ENCODE results near the gene ABCA7. TPM values are rescaled to one million over a fixed set of nuclear protein-coding genes. Genes with fewer than 3 reads are reported as not detected.

Gene ABCA7
- total and polyA plus RNA-seq, 4 donors, result 3.0 to 60.9 (median 4.8) TPM

- H3K27me3 ChIP-seq (ENCODE audit: control insufficient read depth in 4 of 4, insufficient read depth in 4 of 4, low read length in 3 of 4), result no peaks in the 10 kb centered on the region
- no peak overlapping the region for H3K27ac ChIP-seq (ENCODE audit: low read depth in 1 of 2, low read length in 2 of 2)
- no peaks in the 10 kb centered on the region for H3K9me3 ChIP-seq (ENCODE audit: control insufficient read depth in 4 of 4, low read length in 3 of 4)
- no peak for DNase-seq (ENCODE audit: low spot score)
- H3K4me3 ChIP-seq (ENCODE audit: low read depth in 1 of 3, low read length in 3 of 3), result no peak overlapping the region
- H3K4me1 ChIP-seq (ENCODE audit: control insufficient read depth in 4 of 4, insufficient read depth in 4 of 4, low read length in 3 of 4), result peaks cover 30 to 49% (median 39%) of the 10 kb centered on the region in 4 donors
- H3K36me3 ChIP-seq (ENCODE audit: control insufficient read depth in 4 of 4, insufficient read depth in 3 of 4, low read depth in 1 of 4, low read length in 3 of 4), result peaks cover 2 to 12% (median 3%) of the 10 kb centered on the region in 4 donors
- TF ChIP-seq YY1 (IDR thresholded peaks at IDR 0.05), result no peak
- H3K9ac ChIP-seq (ENCODE audit: low read depth in 1 of 2, low read length in 2 of 2), result no peak overlapping the region
- 93% methylated on average over 9 of the region's 9 CpGs for WGBS
These were observed 22.0 kb upstream of the ABCA7 start for GRCh38 chr19:1017906-1018305.

- peaks cover 30 to 49% (median 39%) of the 10 kb centered on the region in 4 donors for H3K4me1 ChIP-seq (ENCODE audit: control insufficient read depth in 4 of 4, insufficient read depth in 4 of 4, low read length in 3 of 4)
- TF ChIP-seq FOXA1 (IDR thresholded peaks at IDR 0.05) (no peak), TAF1 (conservative IDR thresholded peaks at IDR 0.05) (no peak), NR2F2 (IDR thresholded peaks at IDR 0.05) (no peak), FOXA2 (IDR thresholded peaks at IDR 0.05) (no peak), MAX (IDR thresholded peaks at IDR 0.05) (no peak), SP1 (IDR thresholded peaks at IDR 0.05) (no peak)
- H3K36me3 ChIP-seq (ENCODE audit: control insufficient read depth in 4 of 4, insufficient read depth in 3 of 4, low read depth in 1 of 4, low read length in 3 of 4), result peaks cover 0 to 7% (median 3%) of the 10 kb centered on the region in 4 donors
- H3K27ac ChIP-seq (ENCODE audit: low read depth in 1 of 2, low read length in 2 of 2), result no peak overlapping the region
- H3K4me3 ChIP-seq (ENCODE audit: low read depth in 1 of 3, low read length in 3 of 3), result no peak overlapping the region
- H3K9me3 ChIP-seq (ENCODE audit: control insufficient read depth in 4 of 4, low read length in 3 of 4), result no peaks in the 10 kb centered on the region
- DNase-seq (ENCODE audit: low spot score), result no peak
- no peaks in the 10 kb centered on the region for H3K27me3 ChIP-seq (ENCODE audit: control insufficient read depth in 4 of 4, insufficient read depth in 4 of 4, low read length in 3 of 4)
- no peak overlapping the region for H3K9ac ChIP-seq (ENCODE audit: low read depth in 1 of 2, low read length in 2 of 2)
- WGBS, result 81% methylated on average over 5 of the region's 5 CpGs
These were observed 21.5 kb upstream of the ABCA7 start for GRCh38 chr19:1018393-1018792.

- no peak for DNase-seq (ENCODE audit: low spot score)
- Histone ChIP-seq H3K27ac (ENCODE audit: low read depth in 1 of 2, low read length in 2 of 2) (no peak overlapping the region), H3K9ac (ENCODE audit: low read depth in 1 of 2, low read length in 2 of 2) (peak overlapping the region in 1 of 2 donors; percentile 90), H3K4me3 (ENCODE audit: low read depth in 1 of 3, low read length in 3 of 3) (peak overlapping the region in 2 of 3 donors; percentile 78 to 89), H3K27me3 (ENCODE audit: control insufficient read depth in 4 of 4, insufficient read depth in 4 of 4, low read length in 3 of 4) (no peaks in the 10 kb centered on the region), H3K9me3 (ENCODE audit: control insufficient read depth in 4 of 4, low read length in 3 of 4) (no peaks in the 10 kb centered on the region), H3K4me1 (ENCODE audit: control insufficient read depth in 4 of 4, insufficient read depth in 4 of 4, low read length in 3 of 4) (peaks cover 30 to 49% (median 39%) of the 10 kb centered on the region in 4 donors), H3K36me3 (ENCODE audit: control insufficient read depth in 4 of 4, insufficient read depth in 3 of 4, low read depth in 1 of 4, low read length in 3 of 4) (peaks cover 0 to under 1% (median under 1%) of the 10 kb centered on the region in 4 donors)
- no peak for TF ChIP-seq RXRA (IDR thresholded peaks at IDR 0.05)
- 52% methylated on average over 17 of the region's 17 CpGs for WGBS
These were observed 20.8 kb upstream of the ABCA7 start for GRCh38 chr19:1018932-1019615.

- no peaks in the 10 kb centered on the region for H3K36me3 ChIP-seq (ENCODE audit: control insufficient read depth in 4 of 4, insufficient read depth in 3 of 4, low read depth in 1 of 4, low read length in 3 of 4)
- WGBS, result 62% methylated on average over 18 of the region's 18 CpGs
- TF ChIP-seq JUND (IDR thresholded peaks at IDR 0.05) (no peak), REST (IDR thresholded peaks at IDR 0.05) (no peak), HNF4A (conservative IDR thresholded peaks at IDR 0.05) (no peak), FOXA1 (IDR thresholded peaks at IDR 0.05) (no peak), ATF3 (IDR thresholded peaks at IDR 0.05) (no peak), SP1 (IDR thresholded peaks at IDR 0.05) (no peak), EGR1 (IDR thresholded peaks at IDR 0.05; ENCODE audit: low read depth in 2 of 2) (no peak), YY1 (IDR thresholded peaks at IDR 0.05) (no peak), ZBTB33 (IDR thresholded peaks at IDR 0.05) (no peak), RAD21 (IDR thresholded peaks at IDR 0.05) (no peak), MAX (IDR thresholded peaks at IDR 0.05) (no peak)
- H3K9me3 ChIP-seq (ENCODE audit: control insufficient read depth in 4 of 4, low read length in 3 of 4), result no peaks in the 10 kb centered on the region
- H3K9ac ChIP-seq (ENCODE audit: low read depth in 1 of 2, low read length in 2 of 2), result peak overlapping the region in 1 of 2 donors; percentile 90
- peaks cover 30 to 49% (median 39%) of the 10 kb centered on the region in 4 donors for H3K4me1 ChIP-seq (ENCODE audit: control insufficient read depth in 4 of 4, insufficient read depth in 4 of 4, low read length in 3 of 4)
- no peaks in the 10 kb centered on the region for H3K27me3 ChIP-seq (ENCODE audit: control insufficient read depth in 4 of 4, insufficient read depth in 4 of 4, low read length in 3 of 4)
- DNase-seq (ENCODE audit: low spot score), result no peak
- peak overlapping the region; percentile 78 to 97 (median 89) for H3K4me3 ChIP-seq (ENCODE audit: low read depth in 1 of 3, low read length in 3 of 3)
- H3K27ac ChIP-seq (ENCODE audit: low read depth in 1 of 2, low read length in 2 of 2), result no peak overlapping the region
These were observed 20.3 kb upstream of the ABCA7 start for GRCh38 chr19:1019616-1019961.
